ENCODE results near the gene ATXN7L1.

- TF ChIP-seq CSRNP3 (CRISPR knock-in tag; IDR thresholded peaks at IDR 0.05): no peak
- no peak for TF ChIP-seq ESRRG (CRISPR knock-in tag; IDR thresholded peaks at IDR 0.05)
- TF ChIP-seq, protein P1, sequence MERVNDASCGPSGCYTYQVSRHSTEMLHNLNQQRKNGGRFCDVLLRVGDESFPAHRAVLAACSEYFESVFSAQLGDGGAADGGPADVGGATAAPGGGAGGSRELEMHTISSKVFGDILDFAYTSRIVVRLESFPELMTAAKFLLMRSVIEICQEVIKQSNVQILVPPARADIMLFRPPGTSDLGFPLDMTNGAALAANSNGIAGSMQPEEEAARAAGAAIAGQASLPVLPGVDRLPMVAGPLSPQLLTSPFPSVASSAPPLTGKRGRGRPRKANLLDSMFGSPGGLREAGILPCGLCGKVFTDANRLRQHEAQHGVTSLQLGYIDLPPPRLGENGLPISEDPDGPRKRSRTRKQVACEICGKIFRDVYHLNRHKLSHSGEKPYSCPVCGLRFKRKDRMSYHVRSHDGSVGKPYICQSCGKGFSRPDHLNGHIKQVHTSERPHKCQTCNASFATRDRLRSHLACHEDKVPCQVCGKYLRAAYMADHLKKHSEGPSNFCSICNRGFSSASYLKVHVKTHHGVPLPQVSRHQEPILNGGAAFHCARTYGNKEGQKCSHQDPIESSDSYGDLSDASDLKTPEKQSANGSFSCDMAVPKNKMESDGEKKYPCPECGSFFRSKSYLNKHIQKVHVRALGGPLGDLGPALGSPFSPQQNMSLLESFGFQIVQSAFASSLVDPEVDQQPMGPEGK (CRISPR knock-in tag; IDR thresholded peaks at IDR 0.05; ENCODE audit: borderline replicate concordance): no peak
- no peak for TF ChIP-seq ZNF565 (CRISPR knock-in tag; conservative IDR thresholded peaks at IDR 0.05; ENCODE audit: low read depth)
Observed at GRCh38 chr7:105782391-105783042, 93.9 kb downstream of the ATXN7L1 start.
